Ovary (tissue), 9 donors: ENCODE measurements around the gene GNAS-AS1. TPM values are rescaled to one million over a fixed set of nuclear protein-coding genes. Genes with fewer than 3 reads are reported as not detected.

ENCODE experiments used
- DNase-seq, 5 donors: peaks; one replicate each; pipeline ENCODE4 v3.0.0-alpha.2; 2019 to 2020
- H3K27ac ChIP-seq, 2 donors: fragments of 200-600 bp; one replicate each; pipeline versions ENCODE4 v1.5.1 to v1.8.0; 2019 to 2022
- H3K27me3 ChIP-seq: fragments of 200-600 bp; one replicate; pipeline ENCODE4 v1.8.0; 2022
- H3K36me3 ChIP-seq: fragments of 200-600 bp; sonication (generic); one replicate; pipeline ENCODE4 v1.5.1; 2019
- H3K4me1 ChIP-seq: one replicate; pipeline ENCODE4 v1.8.1; 2013; ENCODE audit warnings: mild to moderate bottlenecking, moderate library complexity; ENCODE audit not compliant: insufficient read depth
- H3K4me3 ChIP-seq: fragments of 200-600 bp; sonication (generic); one replicate; pipeline ENCODE4 v1.5.1; 2017
- H3K9me3 ChIP-seq, 2 donors: fragments of 200-600 bp in 1 of 2; sonication (generic) in 1 of 2; one replicate each; pipeline versions ENCODE4 v1.5.1 to v1.8.1; 2013 to 2019; ENCODE audit warnings: mild to moderate bottlenecking in 1 of 2, moderate library complexity in 1 of 2
- EP300 ChIP-seq: sonication (generic); formaldehyde crosslinking; IDR thresholded peaks from one replicate; pipeline ENCODE4 v1.6.1; 2017; ENCODE audit warnings: antibody characterized with exemption
- POLR2A ChIP-seq: fragments of 450-650 bp; IDR thresholded peaks from one replicate; pipeline ENCODE4 v1.6.1; 2017; ENCODE audit warnings: antibody characterized with exemption, mild to moderate bottlenecking, moderate library complexity
- WGBS, 3 donors: extraction: QIAGEN DNeasy Blood & Tissue Kit in 1 of 3; methylation state at CpG; one replicate each; pipeline versions ENCODE4 v1.1.5 to v1.1.7; 2013 to 2017; 5-methylcytosine and 5-hydroxymethylcytosine counted together
- intact Hi-C, 4 donors: fragments of 100-400 bp; cut with DNase I; formaldehyde crosslinking; loops; one replicate each; pipeline versions ENCODE4 v1.11.0 to v1.15.1; 2022 to 2023
- polyA plus RNA-seq, 2 donors: library from polyadenylated mRNA; stranded (reverse); fragments of 200-250 nt in 1 of 2; fragments of 350-450 nt in 1 of 2; fragmentation: Illumina TruSeq in 1 of 2; extraction: RNeasy Lipid Tissue Mini Kit (QIAGEN cat#74804) in 1 of 2; gene quantifications; one replicate each; pipeline ENCODE4 v1.2.3, GENCODE V29; 2013 to 2014
- total RNA-seq, 7 donors: library from RNA; depleted of rRNA in 2 of 7; stranded (reverse); fragments of >200 nt in 2 of 7; fragmentation: NEBNext Ultra II Directional in 3 of 7; extraction: Animal tissue kit (Norgen Biotek cat#: 25700) in 3 of 7; gene quantifications; one replicate each; pipeline versions ENCODE4 v1.1.0 to v1.2.4, GENCODE V29; 2016 to 2023
- TF ChIP-seq, protein P1 (sequence below), 3 donors: fragments of 450-650 bp in 2 of 3; fragments of 200-600 bp in 1 of 3; IDR thresholded peaks; one replicate each; pipeline versions ENCODE4 v1.5.1 to v1.8.0; 2016 to 2022; ENCODE audit warnings: antibody characterized with exemption in 3 of 3, mild to moderate bottlenecking in 1 of 3
- donor health status: DM: no; HTN: no; CAD: no; lungs with moderate emphysema.
- donor health status: DM: no; HTN: no; CAD: no.
- donor health status: Bipolar disorder and iron deficiency.
- donor health status: DM: yes; HTN: yes; CAD: no.
- donor health status: DM: no; HTN: no; CAD: no.
- donor health status: DM: yes; HTN: yes; CAD: no.

GNAS-AS1 gene
- total and polyA plus RNA-seq, 9 donors, result 0.10 to 0.37 (median 0.18) TPM; not detected in 2

DNA sequence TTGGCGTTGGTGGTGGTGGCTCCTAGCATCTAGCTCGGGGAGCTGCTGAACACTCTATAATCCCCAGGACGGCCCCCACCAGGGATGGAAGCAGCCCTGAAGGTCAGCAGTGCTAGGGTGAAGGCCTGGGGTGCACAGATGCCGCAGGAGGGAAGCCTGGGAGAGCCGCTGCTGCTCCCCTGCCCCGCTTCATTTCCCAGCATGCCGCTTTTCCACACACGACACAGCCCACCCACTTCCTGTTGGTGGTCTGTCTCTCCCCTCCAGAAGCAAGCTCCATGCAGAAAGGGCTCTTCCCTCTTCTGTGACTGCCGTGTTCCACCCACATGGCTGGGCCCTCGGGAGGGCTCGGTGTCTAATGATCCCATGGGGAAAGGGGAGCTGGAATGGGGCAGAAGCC lies 35.3 kb downstream of the GNAS-AS1 start:
- H3K27ac ChIP-seq, result no peak overlapping the region
- H3K4me3 ChIP-seq, result no peak overlapping the region
- 74 to 78% (median 75%) methylated on average over 11 of the region's 11 CpGs for WGBS, 3 donors
- DNase-seq, result no peak
- no peaks in the 10 kb centered on the region for H3K36me3 ChIP-seq
- H3K4me1 ChIP-seq, result no peaks in the 10 kb centered on the region
- no peaks in the 10 kb centered on the region for H3K27me3 ChIP-seq
- intact Hi-C loops, result no loop called here
- no peaks in the 10 kb centered on the region for H3K9me3 ChIP-seq
- TF ChIP-seq, protein P1, sequence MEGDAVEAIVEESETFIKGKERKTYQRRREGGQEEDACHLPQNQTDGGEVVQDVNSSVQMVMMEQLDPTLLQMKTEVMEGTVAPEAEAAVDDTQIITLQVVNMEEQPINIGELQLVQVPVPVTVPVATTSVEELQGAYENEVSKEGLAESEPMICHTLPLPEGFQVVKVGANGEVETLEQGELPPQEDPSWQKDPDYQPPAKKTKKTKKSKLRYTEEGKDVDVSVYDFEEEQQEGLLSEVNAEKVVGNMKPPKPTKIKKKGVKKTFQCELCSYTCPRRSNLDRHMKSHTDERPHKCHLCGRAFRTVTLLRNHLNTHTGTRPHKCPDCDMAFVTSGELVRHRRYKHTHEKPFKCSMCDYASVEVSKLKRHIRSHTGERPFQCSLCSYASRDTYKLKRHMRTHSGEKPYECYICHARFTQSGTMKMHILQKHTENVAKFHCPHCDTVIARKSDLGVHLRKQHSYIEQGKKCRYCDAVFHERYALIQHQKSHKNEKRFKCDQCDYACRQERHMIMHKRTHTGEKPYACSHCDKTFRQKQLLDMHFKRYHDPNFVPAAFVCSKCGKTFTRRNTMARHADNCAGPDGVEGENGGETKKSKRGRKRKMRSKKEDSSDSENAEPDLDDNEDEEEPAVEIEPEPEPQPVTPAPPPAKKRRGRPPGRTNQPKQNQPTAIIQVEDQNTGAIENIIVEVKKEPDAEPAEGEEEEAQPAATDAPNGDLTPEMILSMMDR (IDR thresholded peaks at IDR 0.05), result no peak
- no peak for TF ChIP-seq POLR2A
- no peak for TF ChIP-seq EP300

DNA sequence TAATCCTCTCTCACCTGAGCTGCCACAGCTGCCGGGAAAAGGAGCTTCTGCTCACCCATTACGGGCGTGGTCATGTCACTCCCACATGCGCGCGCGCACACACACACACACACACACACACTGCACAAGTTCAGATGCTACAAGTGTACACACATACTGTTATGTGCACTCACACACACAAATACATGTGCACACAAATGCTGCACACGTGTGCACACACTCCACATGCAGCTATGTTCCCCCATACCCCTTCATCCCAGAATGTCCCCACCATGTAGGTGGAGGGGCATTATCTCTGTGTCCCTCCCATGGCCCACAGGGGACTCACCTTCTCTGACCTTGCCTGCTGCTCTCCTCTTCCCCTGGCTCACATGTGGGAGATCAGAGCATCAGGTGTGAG lies 37.3 kb downstream of the GNAS-AS1 start:
- H3K4me3 ChIP-seq, result no peak overlapping the region
- WGBS, 3 donors, result 63 to 79% (median 76%) methylated on average over 8 of the region's 8 CpGs
- DNase-seq, result no peak
- no peaks in the 10 kb centered on the region for H3K4me1 ChIP-seq
- H3K27me3 ChIP-seq, result no peaks in the 10 kb centered on the region
- TF ChIP-seq, protein P1 (IDR thresholded peaks at IDR 0.05), result no peak
- no peak for TF ChIP-seq EP300
- TF ChIP-seq POLR2A, result no peak
- no peaks in the 10 kb centered on the region for H3K9me3 ChIP-seq
- H3K27ac ChIP-seq, result no peak overlapping the region
- intact Hi-C loops, result no loop called here
- H3K36me3 ChIP-seq, result no peaks in the 10 kb centered on the region

DNA sequence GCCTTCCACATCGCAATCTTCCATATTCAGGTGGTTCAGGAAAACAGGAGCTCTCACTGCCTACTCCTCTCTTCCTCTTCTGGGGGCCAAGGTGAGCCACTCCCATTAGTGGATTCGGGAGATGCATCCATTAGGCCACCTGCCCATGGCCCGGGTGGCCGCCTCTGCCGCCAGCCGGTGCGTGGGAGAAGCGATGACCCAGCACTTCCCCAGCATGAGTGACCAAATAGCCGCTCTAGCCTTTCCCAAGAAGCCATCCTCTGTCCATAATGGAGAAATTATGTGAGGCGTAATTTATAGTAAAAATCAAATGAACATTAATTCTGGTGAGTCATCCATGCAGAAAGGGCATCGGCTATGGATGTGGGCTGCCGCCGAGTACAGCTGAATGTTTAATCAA lies 39.4 kb downstream of the GNAS-AS1 start:
- Histone ChIP-seq H3K4me3 (no peak overlapping the region), H3K4me1 (no peaks in the 10 kb centered on the region), H3K27ac (no peak overlapping the region), H3K9me3 (no peaks in the 10 kb centered on the region), H3K36me3 (no peaks in the 10 kb centered on the region), H3K27me3 (no peaks in the 10 kb centered on the region)
- 86 to 94% (median 92%) methylated on average over 13 of the region's 13 CpGs for WGBS, 3 donors
- no peak for DNase-seq
- intact Hi-C loops, result no loop called here
- TF ChIP-seq, protein P1 (IDR thresholded peaks at IDR 0.05), result no peak
- TF ChIP-seq POLR2A, result no peak
- TF ChIP-seq EP300, result no peak

DNA sequence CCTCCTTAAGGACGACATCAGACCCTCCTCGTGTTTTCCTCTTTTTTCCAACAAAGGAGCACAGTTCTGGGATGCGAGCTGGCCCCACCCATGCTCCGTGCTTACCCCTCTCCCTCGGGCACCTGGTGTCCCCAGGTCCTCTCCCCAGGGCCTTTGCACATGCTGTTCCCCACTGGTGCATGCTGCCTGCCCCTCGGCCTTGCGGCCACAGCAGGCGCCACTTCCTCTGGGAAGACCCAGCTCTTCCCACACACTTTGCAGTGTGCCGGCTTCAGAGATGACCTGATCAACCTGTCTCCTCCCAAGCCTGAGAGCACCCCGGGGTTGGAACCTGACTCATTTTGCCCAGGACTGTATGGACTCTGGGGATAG lies 39.8 kb downstream of the GNAS-AS1 start:
- no peak for DNase-seq
- TF ChIP-seq, protein P1 (IDR thresholded peaks at IDR 0.05), result no peak
- TF ChIP-seq POLR2A (no peak), EP300 (no peak)
- Histone ChIP-seq H3K4me1 (no peaks in the 10 kb centered on the region), H3K36me3 (no peaks in the 10 kb centered on the region), H3K27me3 (no peaks in the 10 kb centered on the region), H3K9me3 (no peaks in the 10 kb centered on the region), H3K4me3 (no peak overlapping the region), H3K27ac (no peak overlapping the region)
- 86 to 88% (median 88%) methylated on average over 10 of the region's 10 CpGs for WGBS, 3 donors
- intact Hi-C loops, result no loop called here
